Activated CD8-positive, alpha-beta memory T cell treated with anti-CD3 and anti-CD28 coated beads for 4 hours (primary cell): Measurements from ENCODE around the gene SNX14.

Experiments
- DNase-seq, 2 donors: peaks; one replicate each; pipeline ENCODE4 v3.0.0-alpha.2; 2020; ENCODE audit warnings: low read depth in 2 of 2

Gene SNX14

DNA sequence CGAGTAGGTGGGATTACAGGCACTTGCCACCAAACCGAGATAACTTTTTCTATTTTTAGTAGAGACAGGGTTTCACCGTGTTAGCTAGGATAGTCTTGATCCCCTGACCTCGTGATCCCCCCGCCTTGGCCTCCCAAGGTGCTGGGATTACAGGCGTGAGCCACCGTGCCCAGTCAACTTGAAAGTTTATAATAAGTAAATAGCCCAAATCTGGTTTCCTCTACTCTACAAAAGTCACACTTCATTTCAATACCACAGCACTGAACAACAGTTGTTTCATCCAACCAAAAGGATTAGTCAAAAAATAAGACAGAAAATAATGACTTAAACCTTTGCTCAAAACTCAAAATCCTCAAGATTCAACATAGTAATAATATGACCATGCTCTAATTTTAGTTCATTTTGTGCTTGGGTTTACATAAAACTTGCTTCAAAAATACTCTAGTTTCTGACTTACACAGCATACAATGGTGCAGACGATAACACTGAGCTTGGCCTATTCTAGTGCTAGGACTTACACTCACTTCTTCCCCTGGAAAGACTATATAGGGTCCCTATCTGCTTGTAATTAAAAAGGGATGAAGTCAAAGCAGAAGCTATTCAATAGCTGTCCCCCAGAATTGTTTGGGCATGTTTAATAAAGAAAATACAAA lies 87.1 kb downstream of the SNX14 start:
- no peak for DNase-seq

DNA sequence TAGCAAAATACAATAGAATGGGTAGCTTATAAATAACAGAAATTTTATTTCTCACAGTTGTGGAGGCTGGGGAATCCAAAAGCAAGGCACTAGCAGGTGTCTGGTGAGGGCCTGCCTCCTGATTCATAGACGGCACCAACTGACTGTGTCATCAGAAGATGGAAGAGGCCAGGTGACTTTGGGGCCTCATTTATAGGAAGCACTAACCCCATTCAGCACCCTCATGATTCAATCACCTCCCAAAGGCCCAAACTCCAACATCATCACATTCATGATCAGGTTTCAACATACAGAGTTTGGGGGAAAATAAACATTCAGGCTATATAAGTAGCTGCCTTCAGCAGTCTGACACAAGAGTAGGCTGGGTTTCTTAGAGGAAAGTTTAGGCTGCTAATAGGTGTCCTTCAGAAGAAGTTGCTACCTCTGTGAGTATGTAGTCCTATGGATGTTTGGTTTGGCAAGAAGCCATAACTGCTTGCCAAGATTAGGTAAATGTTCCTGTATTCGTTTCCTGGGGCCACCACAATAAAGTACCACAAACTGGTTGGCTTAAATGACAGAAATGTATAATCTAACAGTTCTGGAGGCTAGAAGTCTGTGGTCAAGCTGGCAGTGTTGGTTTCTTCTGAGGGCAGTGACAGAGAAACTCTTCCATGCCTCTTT lies 94.9 kb downstream of the SNX14 start:
- no peak for DNase-seq

DNA sequence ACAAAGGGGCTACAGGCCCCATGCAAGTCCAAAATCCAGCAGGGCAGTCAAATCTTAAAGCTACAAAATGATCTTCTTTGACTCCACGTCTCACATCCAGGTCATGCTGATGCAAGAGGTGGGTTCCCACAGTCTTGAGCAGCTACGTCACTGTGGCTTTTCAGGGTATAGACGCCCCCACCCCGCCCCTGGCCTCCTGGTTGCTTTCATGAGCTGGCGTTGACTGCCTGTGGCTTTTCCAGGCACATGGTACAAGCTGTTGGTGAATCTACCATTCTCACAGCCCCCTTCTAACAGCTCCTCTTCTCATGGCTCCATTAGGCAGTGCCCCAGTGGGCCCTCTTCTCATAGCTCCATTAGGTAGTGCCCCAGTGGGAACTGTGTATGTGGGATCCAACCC lies 96.8 kb downstream of the SNX14 start:
- no peak for DNase-seq

DNA sequence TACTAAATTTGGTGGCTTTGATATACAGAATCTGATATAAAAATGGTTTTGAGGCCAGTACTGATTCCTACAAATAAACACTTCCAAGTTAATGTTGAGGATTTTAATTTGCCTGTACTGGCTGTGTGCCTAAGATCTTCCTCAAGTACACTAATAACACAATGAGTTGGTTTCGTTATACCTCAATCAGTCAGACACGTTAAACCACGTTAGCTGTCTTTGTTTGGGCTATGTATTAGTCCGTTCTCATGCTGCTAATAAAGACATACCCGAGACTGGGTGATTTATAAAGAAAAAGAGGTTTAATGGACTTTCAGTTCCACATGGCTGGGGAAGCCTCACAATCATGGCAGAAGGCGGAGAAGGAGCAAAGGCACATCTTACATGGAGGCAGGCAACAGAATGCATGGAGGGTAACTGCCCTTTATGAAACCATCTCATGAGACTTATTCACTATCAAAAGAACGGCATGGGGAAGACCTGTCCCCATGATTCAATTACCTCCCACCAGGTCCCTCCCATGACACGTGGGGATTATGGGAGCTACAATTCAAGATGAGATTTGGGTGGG lies 97.6 kb downstream of the SNX14 start:
- DNase-seq, result no peak

DNA sequence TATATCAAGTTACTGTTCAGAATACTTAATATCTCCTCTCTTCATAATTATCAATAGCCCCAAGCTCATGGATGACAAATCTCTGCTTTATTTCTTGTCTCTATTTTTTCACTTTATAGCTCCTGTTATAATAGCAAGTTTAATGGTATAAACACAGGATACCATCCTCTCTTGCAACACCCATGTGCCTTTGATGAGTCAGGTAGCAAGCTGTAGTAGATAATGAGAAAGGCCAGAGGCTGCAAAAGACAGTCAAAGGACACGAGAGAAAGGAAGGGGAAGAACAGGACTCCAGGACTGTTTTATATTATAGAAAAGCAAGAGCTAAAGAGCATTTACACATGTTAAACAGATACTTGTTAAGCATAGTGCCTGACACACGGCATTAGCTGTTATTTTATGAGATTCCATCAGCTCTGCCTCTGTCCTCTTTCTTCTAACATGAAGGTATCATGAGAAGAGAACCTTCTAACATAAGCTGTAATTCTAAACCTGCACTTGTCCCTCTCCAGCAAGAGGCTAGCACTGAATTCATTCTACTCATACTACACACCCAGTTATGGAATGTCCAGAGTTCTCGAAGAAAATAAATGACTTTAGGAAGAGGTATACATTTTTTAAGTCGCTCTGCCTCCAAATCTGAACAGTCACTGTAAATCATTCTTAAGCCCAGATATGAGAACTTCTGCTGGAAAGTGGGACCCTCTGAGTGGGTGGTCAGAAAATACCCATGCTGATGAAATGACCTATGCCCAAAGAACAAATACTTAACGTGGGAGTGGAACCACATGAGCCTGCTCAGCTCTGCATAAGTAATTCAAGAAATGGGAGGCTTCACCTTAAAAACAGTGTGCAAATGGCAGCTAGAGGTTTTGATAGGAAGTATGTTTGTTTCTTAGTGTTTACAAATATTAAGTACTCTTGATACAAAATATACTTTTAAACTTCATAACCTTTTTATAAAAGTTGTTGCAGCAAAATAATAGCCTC lies 98.8 kb downstream of the SNX14 start:
- DNase-seq, result no peak

DNA sequence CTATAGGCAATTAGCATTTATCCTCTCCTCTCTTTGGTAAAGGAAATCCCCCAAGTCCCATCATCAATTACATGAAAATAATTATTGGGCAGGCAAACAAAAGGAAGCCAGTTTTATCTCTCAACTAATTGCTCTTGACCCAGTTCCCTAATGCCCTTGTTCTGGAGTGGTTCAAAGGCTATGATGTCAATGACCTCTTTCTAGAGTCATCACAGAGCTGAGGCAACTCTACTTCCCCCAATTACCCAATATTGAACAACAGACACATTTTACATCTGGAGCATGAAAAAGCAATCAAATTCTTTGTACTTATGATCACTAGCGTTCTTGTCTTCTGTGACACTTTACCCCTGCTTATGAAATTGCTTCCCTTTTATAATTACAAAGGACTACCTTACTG lies 100.3 kb downstream of the SNX14 start:
- no peak for DNase-seq

DNA sequence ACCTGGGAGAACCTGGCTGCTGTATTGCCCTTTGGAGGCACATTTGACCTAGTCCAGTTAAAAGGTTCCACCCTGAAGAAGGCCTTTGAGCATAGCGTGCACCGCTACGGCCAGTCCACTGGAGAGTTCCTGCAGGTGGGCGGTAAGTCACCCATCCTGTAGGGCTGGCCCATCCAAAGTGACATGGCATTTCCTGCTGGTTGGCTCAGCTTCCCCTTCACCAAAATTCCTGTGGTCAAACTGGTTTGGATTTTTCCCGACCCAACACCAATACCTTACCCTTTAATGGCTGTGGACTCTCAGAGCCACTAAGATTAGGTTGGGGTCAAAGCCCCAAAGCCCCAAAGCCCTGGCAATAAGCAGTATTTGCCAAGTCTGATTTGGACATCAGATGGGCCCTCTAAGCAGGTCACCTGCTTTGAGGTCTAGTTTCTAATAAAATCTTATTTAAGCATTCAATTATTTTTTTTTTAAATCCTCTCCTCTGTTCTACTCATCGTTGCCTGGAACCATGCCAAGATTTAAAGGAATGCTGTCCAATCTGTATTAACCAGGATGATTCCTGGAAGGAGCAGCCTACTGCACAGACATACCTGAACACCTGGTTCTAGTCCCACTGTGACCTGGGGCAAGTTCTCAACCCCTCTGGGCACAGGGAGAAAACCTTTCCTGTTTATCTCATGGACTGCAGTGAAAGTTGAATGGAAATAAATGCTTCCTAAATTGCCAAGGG lies 103.0 kb downstream of the SNX14 start:
- DNase-seq, result no peak

DNA sequence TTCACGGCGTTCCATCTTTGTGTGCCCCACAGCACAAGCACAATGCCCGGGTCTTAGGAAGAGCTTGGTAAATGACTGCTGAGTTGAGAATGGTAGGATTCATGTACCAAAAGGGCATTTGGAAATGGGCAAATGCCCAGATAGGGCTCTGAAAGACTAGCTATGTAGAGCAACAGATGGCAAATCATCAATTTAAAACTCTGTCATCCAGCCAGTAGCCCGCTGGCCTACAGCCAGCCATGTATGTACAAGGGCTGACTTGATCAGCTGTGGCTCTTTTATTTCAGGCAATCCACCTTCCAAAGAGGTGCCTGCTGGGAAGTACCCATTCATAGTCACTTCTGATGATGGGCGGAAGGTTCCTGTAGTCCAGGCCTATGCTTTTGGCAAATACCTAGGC lies 108.7 kb downstream of the SNX14 start:
- DNase-seq, result no peak

DNA sequence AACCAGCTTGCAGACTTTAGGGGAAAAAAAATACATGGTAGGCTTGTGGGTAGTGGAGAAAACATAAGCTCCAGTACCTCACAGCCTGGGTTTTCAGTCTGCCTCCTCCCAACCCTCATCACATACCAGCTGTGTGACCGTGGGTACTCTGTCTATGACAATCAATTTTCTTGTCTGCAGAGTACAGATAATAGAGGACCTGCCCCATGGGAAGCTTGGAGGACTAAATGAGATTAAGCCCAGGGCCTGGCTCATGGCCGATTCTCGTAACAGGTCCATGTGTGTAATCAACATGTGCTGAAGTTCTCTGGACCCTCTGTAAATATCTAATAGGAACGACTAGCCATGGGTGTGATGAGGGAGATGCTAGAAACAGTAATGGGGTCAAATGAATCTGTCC lies 109.8 kb downstream of the SNX14 start:
- no peak for DNase-seq

DNA sequence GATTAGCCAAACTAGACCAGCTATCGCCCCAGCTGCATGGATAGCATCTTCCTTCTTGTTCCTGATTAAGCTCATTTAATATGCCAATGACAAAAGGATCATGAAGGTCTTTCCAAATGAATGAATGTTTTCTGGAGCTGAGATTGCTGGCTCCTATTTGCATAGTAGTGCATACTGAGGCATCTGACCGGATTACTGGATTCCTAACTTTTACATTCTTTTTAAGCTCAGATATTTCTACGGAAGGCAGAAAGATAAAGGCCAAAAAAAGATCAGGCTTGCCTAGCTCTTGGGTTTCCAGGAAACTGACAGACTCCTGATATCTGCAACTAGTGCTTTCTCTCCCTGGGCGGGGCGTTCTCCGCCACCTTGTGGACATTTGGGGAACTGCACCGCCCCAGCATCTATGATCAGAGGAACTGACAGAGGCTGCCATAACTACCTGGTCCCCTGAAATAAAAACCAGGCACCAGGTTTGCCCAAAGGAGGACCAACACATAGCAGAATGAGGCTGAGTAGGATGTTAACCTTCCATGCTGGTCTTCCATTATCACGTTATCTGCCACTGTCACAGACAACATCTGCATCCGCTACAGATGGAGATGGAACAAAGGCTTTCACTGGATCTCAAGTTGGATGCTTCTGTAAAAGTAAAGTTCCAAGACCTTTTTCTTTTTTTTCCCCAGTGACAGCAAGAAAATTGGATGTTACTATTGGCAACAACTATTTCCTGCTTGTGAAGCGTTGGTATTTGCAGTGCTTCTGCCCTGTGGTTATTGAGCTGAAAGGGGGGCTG lies 110.6 kb downstream of the SNX14 start:
- DNase-seq, result peak; percentile 66 to 71

DNA sequence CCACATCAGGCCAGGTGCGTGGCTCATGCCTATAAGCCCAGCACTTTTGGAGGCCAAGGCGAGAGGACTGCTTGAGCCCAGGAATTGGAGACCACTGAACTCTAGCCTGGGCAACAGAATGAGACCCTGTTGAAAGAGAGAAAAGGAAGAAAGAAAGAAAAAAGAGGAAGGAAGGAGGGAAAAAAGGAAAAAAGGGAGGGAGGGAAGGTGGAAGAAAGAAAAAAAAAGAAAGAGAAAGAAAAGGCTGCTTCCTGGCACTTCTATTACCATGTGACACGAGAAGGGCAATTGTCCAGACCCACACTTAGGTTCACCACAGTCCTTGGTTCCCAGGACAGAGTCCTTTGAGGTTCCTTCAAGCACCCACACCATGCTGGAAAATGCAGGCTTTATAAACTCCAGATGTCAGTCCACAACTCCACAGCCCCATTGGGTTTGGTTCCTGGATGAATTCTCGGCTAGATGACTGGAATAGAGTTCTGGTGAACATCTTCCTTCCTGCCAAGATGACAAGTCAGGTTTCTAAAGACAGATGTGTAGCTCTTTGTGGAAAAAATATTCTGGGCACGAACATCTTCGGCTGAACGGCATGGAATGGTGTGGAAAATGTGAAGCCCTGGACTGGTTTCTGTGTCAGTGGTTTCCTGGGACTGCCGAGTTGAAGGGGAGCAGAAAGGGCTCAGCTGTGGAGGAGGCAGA lies 111.3 kb downstream of the SNX14 start:
- no peak for DNase-seq

DNA sequence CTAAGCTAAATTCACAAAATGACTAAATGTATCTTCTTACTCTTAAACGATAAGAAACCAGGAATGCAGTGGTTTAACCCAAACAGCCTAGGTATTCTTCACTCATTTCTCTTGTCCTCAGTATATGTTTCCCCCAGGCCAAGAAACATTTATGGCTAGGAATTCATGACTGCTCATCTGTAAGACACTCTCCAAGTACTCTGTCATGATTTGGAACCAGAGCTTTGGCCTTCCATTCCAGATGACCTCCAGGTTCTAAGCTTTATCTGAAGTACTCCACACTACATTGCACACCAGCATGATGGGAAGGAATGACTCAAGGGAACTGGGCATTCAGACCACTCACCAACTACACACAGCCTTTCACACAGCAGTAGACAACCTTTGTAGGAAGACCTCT lies 114.5 kb downstream of the SNX14 start:
- DNase-seq, result no peak

DNA sequence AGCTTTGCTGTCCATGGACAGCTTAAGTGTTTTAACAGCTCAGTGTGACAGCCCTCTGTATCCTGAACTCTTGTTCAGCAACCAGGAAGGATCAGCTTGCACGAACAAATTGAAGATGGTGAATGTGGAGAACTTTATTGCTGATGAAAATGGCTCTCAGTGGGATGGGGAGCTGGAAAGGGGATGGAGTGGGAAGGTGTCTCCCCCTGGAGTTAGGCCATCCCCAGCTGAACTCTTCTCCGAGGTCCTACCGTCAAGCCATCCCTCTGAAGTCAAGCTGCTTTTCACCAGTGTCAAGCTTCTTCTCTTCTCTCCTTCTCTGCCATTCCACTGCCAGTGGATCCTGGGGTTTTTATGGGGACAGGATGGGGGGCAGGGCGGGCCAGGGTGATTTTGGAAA lies 117.1 kb downstream of the SNX14 start:
- no peak for DNase-seq

DNA sequence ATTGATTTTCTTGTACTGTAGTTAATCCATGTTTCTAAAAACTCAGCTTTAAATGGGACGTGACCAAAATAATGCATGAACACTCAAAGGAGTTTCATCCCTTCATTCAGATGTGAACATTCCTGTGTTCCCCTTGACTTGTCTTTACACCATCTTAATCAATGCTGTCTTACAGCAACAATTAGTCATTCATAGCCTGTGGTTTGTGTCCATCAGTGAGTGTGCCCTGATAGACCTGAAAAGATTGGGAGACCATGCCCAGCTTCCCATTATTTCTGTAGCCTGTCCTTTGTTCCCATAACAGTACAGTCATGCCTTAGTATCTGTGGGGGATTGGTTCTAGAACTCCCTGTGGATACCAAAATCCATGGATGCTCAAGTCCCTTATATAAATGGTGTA lies 119.9 kb downstream of the SNX14 start:
- DNase-seq, result no peak

DNA sequence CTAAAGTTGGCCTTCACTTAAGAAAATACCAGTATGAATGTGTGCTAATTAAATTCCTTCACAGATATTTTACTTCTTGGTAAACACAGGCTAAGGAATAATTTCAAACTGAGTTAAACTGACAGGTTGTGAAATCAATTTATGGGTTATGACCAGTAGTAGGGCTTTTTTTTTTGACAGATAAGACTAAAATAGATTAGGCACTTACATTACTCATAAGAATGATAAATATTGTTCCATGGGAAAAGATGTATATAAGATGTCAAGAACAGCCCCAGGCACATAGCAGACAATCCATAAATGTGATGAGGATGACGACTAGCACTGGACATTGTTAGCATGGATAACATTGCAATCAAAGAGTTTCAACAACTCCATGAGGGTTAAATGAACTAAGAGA lies 120.9 kb downstream of the SNX14 start:
- DNase-seq, result no peak

DNA sequence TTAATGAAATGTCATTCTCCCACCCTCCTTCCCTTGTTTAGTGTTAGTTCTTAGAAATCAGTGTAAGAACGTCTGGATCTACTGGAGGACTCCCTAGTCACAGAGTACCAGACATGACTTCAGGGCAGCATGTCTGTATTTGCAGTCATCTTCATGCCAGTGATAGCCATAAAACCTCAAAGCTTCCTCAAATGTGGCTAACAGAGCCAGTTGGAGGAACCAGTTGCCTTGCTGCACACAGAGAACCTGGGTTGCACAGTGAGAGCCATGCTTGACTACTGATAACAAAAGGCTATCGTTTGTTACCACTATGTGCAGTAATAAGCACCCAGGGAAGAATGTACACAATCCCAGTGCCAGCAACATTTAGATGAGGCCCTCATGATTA lies 123.6 kb downstream of the SNX14 start:
- DNase-seq, result no peak

DNA sequence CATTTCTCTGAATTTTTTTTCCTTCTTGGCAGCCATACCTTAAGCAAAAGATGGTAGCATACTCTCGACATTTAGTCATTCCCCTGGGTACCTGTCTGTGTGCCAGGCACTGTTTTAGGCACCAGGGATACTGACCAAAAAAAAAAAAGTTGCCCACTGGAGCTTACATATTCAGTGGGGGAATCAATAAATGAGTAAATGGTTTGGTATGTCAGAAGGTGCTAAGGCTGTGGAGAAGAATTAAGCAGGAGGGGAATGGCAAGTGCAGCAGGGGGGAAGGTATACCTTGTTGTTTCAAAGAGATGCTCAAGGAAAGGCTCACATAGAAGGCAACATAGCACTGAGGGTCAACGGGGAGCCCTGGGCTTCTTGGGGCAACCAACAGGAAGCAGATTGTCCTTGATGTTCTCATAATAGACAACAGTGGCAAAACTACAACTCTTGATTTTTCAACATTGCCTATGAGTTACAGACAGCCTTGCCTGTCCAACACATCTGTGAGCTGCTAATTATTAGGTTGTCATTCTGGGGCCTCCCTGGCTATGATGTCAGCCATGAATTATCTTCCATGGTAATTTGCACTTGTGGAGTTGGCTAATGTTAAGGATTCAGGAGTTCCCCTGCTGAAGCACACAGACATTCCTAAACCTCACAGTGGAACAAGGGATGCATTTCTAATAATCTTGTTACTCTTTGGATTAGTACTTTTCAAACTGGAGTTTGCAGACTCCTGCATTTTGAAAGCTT lies 124.2 kb downstream of the SNX14 start:
- no peak for DNase-seq

DNA sequence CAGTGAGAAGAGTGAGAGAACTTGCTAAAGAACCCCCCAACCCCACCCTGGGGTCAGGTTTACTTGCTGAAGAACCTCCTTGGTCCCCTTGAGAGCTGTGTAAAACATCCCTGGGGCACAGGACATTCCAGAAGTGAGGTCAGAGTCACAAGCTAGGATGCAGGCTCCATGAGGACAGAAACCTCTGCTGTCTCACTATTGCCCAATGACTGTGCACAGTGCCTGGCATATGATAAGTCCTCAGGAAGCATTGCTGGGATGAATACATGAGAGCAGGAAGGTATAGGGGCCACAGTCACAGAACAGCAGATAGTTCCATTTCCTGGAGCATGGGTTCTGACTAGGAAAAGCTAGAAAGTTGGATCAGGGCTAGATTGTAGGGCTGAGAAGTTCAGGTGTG lies 125.3 kb downstream of the SNX14 start:
- DNase-seq, result no peak

DNA sequence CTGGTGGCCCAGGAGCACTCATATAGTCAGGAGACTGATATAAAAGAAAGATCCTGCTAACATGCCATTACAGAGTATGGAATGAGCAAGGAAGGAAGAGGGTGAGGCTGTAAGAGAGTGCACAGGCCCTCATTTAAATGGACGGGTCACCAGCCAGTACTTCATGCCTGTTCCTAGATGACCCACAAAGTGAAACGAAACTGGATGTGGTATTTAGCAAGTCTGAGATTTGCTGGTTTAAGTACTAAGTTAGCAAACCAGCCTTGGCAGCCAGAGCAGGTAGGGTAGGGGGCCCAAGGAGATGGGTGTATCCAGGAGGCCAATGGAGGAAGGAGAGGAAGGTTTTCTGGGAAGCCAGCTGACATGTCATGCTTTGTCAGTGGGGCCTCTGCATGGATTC lies 127.9 kb downstream of the SNX14 start:
- no peak for DNase-seq
